Chondrocyte (in vitro differentiated cells): ENCODE measurements around the gene ANKFY1. TPM values are rescaled to one million over a fixed set of nuclear protein-coding genes. Genes with fewer than 3 reads are reported as not detected.

Experiments used
- DNase-seq: peaks from one replicate; pipeline ENCODE4 v3.0.0; 2021; ENCODE audit warnings: mixed read lengths, low spot score
- H3K27ac Mint-ChIP-seq: one replicate; pipeline ENCODE4 v1.8.0; 2021; ENCODE audit warnings: mild to moderate bottlenecking, moderate library complexity, mixed read lengths; ENCODE audit not compliant: unreplicated experiment
- H3K27me3 Mint-ChIP-seq: 2 replicates; pipeline ENCODE4 v1.8.0; 2021; ENCODE audit warnings: low read depth, mixed read lengths
- H3K36me3 Mint-ChIP-seq: 2 replicates; pipeline ENCODE4 v1.8.0; 2021; ENCODE audit warnings: low read depth, mixed read lengths
- H3K4me1 Mint-ChIP-seq: 2 replicates; pipeline ENCODE4 v1.8.0; 2021; ENCODE audit warnings: low read depth, mild to moderate bottlenecking, mixed read lengths
- H3K4me3 Mint-ChIP-seq: one replicate; pipeline ENCODE4 v1.8.0; 2021; ENCODE audit warnings: mild to moderate bottlenecking, moderate library complexity, mixed read lengths; ENCODE audit not compliant: unreplicated experiment
- H3K9me3 Mint-ChIP-seq: 2 replicates; pipeline ENCODE4 v1.8.0; 2021; ENCODE audit warnings: low read depth, mixed read lengths
- CTCF ChIP-seq: fragments of 200-600 bp; sonication (generic); IDR thresholded peaks from 2 replicates; pipeline ENCODE4 v1.5.0; 2021; ENCODE audit warnings: antibody characterized with exemption, mild to moderate bottlenecking, moderate library complexity
- total RNA-seq: library from RNA; stranded (reverse); gene quantifications from 3 replicates; pipeline ENCODE4 v1.2.1, GENCODE V29; 2021

The ANKFY1 gene
- total RNA-seq, 1 donor from 2014 or later, result 44.7 TPM

GRCh38 chr17:4229627-4230541 is 33.9 kb downstream of the ANKFY1 start:
- Mint-ChIP-seq H3K27me3 (no peaks in the 10 kb centered on the region), H3K9me3 (no peaks in the 10 kb centered on the region), H3K4me1 (peaks cover 50% of the 10 kb centered on the region), H3K27ac (peak overlapping the region; percentile 98), H3K4me3 (peak overlapping the region; percentile 40), H3K36me3 (peaks cover 5% of the 10 kb centered on the region)
- DNase-seq, result no peak
- no peak for TF ChIP-seq CTCF

- DNase-seq, result no peak
- H3K4me1 Mint-ChIP-seq, result peaks cover 6% of the 10 kb centered on the region
- no peak for TF ChIP-seq CTCF
- no peaks in the 10 kb centered on the region for H3K9me3 Mint-ChIP-seq
- H3K27me3 Mint-ChIP-seq, result no peaks in the 10 kb centered on the region
- no peak overlapping the region for H3K27ac Mint-ChIP-seq
- no peak overlapping the region for H3K4me3 Mint-ChIP-seq
- H3K36me3 Mint-ChIP-seq, result peaks cover 6% of the 10 kb centered on the region
Measured at GRCh38 chr17:4221899-4222659, 41.7 kb downstream of the ANKFY1 start.

GRCh38 chr17:4221163-4221562 is 42.6 kb downstream of the ANKFY1 start:
- Mint-ChIP-seq H3K4me3 (no peak overlapping the region), H3K4me1 (peaks cover 9% of the 10 kb centered on the region), H3K27me3 (no peaks in the 10 kb centered on the region), H3K9me3 (no peaks in the 10 kb centered on the region), H3K36me3 (peaks cover 6% of the 10 kb centered on the region), H3K27ac (no peak overlapping the region)
- DNase-seq, result no peak
- no peak for TF ChIP-seq CTCF

GRCh38 chr17:4220655-4221054 is 43.1 kb downstream of the ANKFY1 start:
- no peaks in the 10 kb centered on the region for H3K27me3 Mint-ChIP-seq
- peaks cover 14% of the 10 kb centered on the region for H3K4me1 Mint-ChIP-seq
- no peak for TF ChIP-seq CTCF
- H3K9me3 Mint-ChIP-seq, result no peaks in the 10 kb centered on the region
- no peak overlapping the region for H3K4me3 Mint-ChIP-seq
- H3K27ac Mint-ChIP-seq, result no peak overlapping the region
- DNase-seq, result no peak
- peaks cover 6% of the 10 kb centered on the region for H3K36me3 Mint-ChIP-seq

- no peak overlapping the region for H3K27ac Mint-ChIP-seq
- no peak for DNase-seq
- H3K9me3 Mint-ChIP-seq, result no peaks in the 10 kb centered on the region
Measured at GRCh38 chr17:4219241-4219640, 44.5 kb downstream of the ANKFY1 start.

More at GRCh38 chr17:4219241-4219640, 44.5 kb downstream of the ANKFY1 start:
- no peak overlapping the region for H3K4me3 Mint-ChIP-seq
- peaks cover 20% of the 10 kb centered on the region for H3K4me1 Mint-ChIP-seq
- peaks cover 6% of the 10 kb centered on the region for H3K36me3 Mint-ChIP-seq
- H3K27me3 Mint-ChIP-seq, result no peaks in the 10 kb centered on the region
- no peak for TF ChIP-seq CTCF
